HG02852 (cell line): Measurements from ENCODE around the gene ATIC.
A peak's percentile ranks its signal among the peaks of the same experiment; 100 is the strongest.

Experiments
- ATAC-seq: cut with Tn5 transposase; IDR thresholded peaks from one replicate; pipeline ENCODE4 v1.9.1; 2021; ENCODE audit warnings: mild to moderate bottlenecking, moderate library complexity; ENCODE audit not compliant: unreplicated experiment

The ATIC gene

DNA sequence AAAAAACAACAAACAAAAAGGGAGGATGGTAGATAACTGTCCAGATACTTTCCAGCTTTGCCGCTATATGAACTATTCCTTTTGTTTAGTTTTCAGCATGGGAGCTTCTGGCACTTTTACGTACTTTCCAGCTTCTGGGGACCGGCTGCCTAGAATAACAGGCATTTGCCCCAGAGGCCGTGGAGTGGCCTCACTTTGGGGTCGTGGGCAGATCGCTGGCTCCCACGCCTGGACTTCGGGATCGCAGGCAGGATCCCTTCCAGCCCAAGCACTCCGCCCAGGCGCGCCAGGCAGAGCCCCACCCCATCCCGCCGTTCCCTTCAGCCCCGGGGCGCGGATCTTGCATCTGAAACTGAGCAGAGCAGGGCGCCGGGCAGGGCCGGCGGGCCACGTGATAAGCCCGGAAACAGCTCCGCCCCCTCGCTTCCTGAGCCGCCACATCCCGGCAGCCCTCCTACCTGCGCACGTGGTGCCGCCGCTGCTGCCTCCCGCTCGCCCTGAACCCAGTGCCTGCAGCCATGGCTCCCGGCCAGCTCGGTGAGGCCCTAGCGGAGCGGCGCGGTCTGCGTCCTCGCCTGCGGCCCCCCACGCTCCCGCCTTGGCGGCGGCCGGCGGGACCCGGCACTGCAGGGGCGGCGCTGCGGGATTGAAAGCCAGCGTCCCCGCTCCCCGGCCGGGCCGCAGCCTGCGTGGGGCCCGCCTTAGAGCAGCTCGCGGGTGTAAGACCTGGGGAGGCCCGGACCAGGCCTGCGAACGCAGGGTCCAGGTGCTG, at the start of gene ATIC:
Gene ATIC, plus strand, starts transcription at position 435 of the 772 bp plus-strand sequence. Its CDS starts 84 bp downstream, at position 519.
- ATAC-seq, result peak; percentile 98

DNA sequence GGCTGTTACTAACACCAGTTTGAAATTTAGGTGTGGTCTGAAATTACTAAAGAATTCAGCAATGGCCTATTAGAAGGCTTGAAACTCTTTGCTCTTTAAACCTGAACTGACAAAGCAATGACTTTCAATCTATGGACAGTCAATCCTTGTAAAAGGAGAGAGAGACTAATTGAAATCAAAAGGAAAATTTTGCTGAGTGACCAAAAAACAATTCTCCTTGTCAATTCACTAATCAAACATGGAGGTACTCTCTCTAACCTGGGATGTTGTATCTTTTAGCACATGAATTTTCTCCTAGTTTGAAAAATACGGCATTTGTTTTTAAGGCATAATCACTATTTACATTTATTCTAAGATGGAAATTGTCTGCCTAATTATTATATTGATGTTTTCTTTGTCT, 49.6 kb upstream of the ATIC start:
- no peak for ATAC-seq

DNA sequence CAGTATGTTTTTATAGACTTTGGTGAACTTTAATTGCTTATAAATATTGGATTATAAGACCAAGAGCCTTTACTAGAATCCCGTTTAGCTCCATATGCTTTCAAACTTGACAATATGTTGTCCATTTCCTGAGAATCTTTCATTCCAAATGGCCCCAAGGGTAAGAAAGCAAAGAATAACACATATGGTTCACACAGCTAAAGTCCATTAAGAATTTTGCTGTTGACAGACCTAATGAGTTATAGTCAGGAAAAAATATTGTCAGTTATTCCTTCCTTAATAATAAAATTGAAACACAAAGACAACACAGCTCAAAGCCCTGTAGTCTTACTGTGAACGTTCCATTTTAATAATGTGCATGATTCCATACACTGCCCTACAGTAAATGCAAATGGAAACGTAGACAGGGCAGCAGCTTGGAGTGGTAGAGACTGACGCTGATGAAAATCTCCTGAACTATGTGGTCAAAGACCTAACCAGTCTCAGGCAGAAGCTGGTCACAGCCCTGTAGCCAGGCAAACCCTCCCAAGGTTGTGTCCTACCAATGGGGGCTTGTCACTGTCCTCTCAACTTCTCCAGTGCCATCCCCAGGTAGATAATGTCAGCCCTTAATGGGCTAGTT, 49.0 kb upstream of the ATIC start:
- ATAC-seq, result no peak

DNA sequence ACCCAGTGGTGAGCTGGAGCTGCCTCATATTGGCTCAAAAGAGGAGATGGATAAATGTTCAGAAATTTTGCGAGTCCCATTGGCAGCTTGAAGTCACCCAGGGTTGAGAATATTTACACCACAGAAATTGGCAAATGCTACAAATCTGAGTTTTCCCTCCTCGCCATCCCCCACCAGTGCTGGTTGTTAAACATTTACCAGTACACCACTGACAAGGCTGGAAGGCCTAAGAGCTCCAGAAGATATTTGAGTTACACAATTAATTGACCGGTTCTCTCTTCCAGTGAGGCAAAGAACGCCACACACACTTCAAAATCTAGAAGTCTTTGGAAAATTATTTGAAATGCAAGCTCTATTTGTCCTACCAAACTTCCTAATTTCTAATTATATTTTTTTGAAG, 47.5 kb upstream of the ATIC start:
- ATAC-seq, result no peak

DNA sequence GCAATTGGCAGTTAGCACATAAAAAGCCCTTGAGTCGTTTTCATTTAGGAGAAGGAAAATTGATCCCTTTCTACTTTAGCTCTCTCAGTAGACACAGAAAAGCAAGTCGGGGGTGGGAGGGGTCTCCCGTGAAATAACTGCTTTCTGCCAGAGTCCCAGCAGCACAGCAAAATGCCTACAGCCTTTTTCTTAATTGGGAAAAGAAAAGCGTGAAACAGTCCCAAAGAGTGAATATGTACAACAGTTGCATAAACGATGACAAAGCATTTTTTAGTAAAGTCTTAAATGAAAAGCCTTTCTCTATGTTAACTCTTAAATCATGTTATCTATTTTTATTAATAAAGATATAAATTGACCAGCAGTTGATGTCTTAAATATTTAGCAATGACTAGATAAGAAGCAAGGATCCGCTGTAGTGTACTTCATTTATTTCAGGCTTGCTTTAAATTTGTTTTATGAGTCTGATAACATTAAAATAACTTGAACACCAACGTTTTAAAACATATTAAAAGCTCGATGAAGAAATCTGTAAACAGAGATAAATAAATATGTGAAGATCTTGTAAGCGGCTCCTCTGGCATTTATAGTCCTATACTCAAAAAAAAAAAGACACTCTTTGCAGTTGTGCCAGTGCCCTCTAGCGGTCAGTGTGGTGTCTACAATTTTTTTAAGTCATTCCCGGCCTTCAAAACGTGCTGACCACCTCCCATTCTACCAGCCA, 42.3 kb upstream of the ATIC start:
- ATAC-seq, result peak; percentile 54

DNA sequence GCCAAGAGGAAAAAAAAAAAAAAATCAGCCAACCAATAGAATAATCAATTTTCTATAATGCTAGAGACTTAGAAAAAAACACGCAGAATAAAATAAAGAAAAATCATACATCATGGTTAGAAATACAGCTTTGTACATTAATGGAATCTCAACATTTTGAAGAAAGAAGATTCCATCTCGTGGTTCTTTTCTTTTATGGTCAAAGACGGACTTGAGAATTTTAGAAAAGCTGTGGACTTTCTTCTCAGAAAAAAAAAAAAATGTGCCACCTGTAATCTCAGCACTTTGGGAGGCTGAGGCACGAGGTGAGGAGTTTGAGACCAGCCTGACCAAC, 41.8 kb upstream of the ATIC start:
- no peak for ATAC-seq

DNA sequence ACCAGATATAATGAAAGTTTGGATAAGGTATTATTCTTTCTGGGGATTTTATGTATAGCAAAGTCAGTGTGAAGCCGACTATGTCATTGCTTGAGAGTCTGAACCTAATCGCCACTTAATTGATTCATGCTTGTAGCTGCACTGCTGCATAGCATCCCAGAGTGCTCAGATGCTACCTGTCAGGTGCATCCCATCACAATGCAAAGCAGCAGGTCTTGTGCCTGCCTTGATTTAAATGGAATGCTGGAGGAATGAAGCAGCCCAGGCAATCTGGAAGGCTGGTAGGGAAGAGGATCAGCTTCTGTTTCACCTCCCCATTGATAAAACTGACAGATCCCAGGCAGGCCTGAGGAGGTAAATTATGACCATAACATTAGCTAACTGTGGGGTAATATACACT, 40.4 kb upstream of the ATIC start:
- ATAC-seq, result no peak

DNA sequence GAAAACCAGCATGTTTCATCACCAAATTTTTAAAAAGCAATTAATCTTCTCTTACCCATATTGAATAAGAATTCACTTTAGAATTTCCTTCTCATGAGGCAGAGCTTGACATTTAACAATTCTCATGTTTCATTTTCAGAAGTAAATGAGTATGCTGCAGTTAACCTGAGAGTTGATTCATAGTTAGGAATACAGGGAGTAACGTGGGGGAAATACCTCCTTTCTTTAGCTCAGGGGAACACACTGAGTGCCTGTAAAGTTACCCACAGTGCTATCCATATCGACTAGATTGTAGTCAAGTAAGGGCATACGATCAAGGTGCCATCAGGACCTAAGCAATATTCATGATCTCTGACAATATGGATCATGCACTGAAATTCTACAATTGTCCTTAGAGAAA, 38.9 kb upstream of the ATIC start:
- ATAC-seq, result peak; percentile 41

DNA sequence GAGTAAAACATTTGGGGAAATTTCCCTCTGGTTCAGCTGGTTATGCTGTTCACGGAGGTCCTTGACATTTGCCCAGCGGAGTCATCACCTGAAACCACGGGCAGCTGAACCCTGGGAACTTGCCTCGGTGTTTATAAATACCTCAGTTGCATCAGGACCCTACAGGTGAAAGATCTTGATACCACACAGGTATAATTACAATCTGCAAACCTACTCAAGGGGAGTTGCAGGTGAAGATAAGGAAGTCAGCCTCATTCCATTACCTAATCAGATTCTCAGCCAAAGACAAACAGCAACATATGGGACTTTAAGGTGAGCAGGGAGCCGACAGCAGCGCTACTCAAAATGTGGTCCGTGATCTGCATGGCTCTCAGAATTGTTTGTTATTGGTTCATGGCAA, 37.0 kb upstream of the ATIC start:
- ATAC-seq, result no peak

DNA sequence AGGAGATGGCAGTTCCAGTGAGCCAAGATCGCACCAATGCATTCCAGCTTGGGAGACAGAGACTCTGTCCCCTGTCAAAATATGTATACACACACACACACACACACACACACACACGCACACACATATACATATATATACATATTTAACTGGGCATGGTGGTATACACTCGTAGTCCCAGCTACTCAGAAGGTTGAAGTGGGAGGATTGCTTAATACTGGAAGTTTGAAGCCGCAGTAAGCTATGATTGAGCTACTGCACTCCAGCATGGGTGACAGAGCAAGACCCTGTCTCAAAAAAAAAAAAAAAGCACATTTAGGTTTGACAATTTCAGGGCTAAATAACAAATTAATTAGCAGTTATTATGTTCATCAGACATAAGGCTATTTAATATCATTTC, 36.0 kb upstream of the ATIC start:
- ATAC-seq, result no peak

DNA sequence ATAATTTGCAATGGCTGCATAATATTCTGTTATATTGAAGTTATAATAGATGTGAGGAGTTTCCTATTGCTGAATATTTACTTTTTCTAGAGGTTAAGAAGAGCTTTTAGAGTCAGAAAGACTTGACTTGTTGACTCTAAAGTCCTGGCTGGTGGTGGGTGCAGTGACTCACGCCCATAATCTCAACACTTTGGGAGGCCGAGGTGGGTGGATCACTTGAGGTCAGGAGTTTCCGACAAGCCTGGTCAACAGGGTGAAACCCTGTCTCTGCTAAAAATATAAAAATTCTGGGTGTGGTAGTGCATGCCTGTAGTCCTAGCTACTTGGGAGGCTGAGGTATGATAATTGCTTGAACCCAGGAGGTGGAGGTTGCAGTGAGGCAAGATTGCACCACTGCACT, 33.9 kb upstream of the ATIC start:
- ATAC-seq, result no peak

DNA sequence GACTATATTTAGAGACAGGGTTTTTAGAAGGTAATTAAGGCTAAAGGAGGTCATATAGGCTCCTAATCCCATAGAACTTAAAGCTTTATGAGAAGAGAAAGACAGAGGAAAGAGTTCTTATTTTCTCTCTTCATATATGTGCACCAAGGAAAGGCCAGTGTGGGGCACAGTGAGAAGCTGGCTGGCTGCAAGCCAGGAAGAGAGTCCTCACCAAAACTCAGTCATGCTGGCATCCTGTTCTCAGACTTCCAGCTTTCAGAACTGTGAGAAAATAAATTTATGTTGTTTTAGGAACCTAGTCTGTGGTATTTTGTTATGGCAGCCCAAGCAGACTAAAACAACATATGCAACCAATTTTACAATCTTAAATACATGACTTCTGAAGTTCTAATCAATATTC, 31.5 kb upstream of the ATIC start:
- ATAC-seq, result no peak

DNA sequence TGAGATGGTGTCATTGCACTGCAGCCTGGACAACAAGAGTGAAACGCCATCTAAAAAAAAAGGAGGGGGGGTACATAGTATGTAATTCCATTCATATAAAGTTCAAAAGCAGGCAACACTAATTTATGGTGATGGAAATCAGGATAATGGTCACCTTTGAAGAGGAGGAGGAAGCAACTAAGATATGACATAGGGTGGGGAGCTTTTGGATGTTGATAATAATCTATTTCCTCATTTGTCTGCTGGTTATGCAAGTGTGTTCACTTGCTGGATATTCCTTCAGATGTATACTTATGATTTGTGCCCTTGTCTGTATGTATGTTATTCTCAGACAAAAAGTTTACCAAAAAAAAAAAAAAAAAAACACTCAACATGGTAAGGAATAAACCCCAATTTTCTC, 28.6 kb upstream of the ATIC start:
- no peak for ATAC-seq

DNA sequence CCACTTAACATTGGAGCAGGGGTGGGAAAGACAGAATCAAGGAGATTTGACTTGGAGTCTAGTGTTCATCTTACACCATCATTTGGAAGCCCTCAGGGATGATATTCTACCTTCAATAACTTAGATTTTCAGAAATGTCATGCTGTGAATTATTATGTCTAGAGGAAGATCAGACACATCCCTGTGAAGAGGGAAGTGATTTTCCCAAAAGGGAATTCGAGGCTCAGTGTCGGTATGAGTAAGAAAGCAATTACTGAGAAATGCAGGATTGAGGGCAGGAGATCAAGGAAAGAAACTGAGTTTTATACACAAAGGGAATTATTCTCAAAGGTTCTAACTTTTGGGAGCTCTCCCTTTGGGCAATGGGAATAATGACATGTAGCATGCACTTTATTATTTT, 25.6 kb upstream of the ATIC start:
- no peak for ATAC-seq

DNA sequence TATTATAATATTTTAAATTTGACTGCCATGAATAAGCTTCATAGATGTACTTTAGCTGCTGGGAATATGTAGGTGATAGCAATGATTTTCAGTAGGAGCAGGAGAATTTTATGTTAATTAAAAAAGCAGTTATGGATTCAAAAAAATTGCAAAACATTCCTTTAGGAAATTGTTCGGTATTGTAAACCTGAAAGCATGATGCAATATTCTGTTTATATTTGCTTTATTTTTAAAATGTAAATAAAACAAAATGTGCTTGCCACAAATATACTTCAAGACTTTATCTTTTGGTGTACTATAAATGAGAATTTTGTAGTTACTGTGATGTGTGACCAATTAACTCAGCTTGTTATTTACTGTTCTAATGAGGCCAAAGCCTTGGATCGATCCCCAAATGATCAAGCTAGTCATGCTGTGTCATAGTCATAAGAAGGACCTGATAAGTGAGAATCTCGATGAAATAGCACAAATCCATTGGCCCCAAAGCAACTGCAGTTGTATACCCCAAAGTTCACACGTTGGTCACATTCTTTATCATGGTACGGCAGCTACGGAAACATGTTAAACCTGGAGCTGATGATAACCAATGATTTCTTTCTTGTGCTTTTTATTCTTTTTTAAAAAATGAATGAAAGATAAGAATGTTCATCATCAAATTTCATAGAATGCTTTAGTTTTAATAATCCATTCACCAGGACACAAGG, 23.6 kb upstream of the ATIC start:
- ATAC-seq, result no peak

DNA sequence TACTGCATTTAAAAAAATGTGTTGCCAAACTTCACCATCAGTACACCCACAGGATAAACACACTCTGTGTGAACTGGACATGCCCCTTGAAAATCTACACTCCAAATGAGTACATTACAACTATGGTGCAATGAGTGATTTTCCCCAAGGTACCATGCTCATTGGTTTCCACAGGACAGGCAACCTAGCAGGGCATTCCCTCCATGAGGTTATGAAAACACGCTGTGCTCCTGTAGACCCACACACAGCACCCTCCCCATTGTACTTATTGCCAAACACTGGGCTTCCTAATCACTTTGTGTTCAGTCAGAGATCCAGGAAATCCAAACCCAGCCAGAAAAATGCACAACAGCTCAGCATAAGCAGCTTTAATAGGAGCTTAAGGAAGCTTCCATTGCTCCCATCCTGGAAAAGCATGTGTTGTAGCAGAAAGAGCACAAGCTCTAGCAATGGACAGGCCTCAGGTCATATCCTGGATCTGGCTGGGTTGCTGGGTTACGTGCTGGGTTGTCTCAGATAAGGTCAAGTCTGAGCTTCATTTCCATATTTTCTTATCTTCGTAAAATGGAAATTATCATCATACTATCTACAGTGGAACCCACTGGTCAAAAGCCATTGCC, 20.8 kb upstream of the ATIC start:
- ATAC-seq, result no peak

DNA sequence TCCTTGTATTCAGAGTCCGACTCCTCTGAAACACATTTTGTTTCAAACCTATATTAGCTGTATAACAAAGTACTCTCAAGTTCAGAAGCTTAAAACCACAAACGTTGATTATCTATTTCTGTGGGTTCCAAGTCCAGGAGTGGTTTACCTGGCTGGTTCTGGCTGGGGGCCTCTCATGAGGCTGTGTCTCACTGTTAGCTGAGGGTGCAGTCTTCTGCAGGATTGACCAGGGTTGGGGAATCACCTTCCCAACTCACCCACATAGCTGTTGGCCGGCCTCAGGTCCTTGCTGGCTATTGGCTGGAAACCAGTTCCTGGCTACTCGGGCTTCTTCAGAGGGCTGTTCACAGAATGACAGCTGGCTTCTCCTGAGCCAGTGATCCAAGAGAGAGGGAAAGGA, 18.0 kb upstream of the ATIC start:
- no peak for ATAC-seq

DNA sequence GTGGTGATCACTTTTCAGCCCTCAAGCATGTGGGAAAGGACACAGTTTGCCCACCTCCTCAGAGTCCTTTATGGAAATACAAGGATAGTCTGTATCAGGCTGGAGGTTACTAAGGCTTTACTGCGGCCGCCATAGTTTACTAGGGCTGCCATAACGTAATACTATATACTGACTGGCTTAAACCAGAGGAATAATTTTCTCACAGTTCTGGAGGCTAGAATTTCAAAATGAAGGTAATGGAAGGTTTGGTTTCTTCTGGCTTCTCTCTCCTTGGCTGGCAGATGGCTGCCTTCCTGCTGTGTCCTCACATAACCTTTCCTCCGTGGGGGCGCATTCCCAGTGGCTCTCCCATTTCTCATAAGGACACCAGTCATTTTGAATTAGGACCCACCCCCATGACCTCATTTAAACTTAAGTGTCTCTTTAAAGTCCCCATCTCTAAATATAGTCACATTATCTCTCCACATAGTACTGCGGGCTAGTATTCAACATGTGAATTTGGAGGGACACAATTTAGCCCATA, 12.5 kb upstream of the ATIC start:
- ATAC-seq, result no peak

DNA sequence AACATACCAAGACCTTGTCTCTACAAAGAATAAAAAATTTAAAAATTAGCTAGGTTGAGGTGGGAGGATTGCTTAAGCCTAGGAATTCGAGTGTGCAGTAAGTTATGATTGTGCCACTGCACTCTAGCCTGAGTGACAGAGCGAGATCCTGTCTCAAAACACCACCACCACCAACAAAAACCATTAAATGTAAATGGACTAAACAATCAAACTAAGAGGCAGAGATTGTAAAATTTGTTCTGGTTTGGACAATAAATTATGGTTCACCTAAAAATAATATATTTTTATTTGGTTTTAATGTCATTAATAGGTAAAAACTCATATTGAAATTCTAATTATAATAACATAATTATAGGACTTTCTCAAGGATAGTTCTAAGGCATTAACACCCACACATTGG, 9.9 kb upstream of the ATIC start:
- ATAC-seq, result no peak

DNA sequence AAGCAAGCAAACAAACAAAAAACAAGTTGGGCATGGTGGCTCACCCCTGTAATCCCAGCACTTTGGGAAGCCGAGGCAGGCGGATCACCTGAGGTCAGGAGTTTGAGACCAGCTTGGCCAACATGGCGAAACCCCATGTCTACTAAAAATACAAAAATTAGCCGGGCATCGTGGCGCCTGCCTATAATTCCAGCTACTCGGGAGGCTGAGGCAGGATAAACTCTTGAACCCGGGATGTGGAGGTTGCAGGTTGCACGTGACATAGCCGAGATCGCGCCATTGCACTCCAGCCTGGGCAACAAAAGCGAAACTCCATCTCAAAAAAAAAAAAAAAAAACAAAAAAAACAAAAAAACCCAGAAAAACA, 617 bp upstream of the ATIC start:
- ATAC-seq, result peak; percentile 28

DNA sequence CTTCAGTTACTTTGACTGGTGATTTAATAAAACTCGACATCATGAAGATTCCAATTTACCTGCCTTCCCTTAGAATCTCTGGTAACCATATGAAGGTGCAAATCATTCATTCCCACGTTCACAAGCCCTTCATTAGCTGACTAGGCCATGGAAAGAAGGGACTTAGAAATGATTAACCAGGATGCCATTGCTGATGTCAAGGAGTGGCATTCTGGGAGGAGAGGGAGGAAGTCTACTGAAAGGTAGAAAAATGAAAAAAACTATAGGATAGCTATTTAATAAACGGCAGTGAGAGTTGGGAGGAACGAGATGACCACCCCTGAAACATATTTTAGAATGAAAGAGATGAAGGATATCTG, 1.4 kb downstream of the ATIC start:
- no peak for ATAC-seq
